ENCODE data around the gene GLP1R.

DNA sequence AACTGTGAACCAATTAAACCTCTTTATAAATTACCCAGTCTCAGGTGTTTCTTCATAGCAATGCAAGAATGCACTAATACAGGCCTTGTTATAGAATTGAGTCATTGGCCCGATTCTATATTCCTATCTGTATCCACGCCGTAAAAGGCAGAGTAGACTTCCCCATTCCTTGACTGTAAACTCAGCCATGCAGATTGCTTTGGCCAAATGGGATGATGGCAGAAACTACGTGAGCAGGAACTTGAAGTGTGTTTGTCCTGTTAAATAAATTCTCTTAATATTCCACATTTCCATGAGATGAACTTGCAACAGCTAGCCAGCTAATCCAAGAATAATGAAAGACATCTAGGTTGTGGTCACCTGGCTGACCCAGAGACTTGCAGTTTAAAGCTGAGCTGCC, 70.3 kb downstream of the GLP1R start:
- no peak for TF ChIP-seq EZH2 (IDR thresholded peaks at IDR 0.05; ENCODE audit: borderline replicate concordance, low read depth, low read length, poor library complexity, severe bottlenecking)
- TF ChIP-seq, protein P1, sequence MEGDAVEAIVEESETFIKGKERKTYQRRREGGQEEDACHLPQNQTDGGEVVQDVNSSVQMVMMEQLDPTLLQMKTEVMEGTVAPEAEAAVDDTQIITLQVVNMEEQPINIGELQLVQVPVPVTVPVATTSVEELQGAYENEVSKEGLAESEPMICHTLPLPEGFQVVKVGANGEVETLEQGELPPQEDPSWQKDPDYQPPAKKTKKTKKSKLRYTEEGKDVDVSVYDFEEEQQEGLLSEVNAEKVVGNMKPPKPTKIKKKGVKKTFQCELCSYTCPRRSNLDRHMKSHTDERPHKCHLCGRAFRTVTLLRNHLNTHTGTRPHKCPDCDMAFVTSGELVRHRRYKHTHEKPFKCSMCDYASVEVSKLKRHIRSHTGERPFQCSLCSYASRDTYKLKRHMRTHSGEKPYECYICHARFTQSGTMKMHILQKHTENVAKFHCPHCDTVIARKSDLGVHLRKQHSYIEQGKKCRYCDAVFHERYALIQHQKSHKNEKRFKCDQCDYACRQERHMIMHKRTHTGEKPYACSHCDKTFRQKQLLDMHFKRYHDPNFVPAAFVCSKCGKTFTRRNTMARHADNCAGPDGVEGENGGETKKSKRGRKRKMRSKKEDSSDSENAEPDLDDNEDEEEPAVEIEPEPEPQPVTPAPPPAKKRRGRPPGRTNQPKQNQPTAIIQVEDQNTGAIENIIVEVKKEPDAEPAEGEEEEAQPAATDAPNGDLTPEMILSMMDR (conservative IDR thresholded peaks at IDR 0.05; ENCODE audit: low read depth, low read length): no peak
